Measurements from ENCODE around the gene FANCC. TPM values are rescaled to one million over a fixed set of nuclear protein-coding genes. Genes with fewer than 3 reads are reported as not detected.

FANCC gene
- total RNA-seq, 1 donor from 2014 or later = 9.3 TPM

GRCh38 chr9:95129476-95130291 is 187.8 kb downstream of the FANCC start:
- Mint-ChIP-seq H3K9me3 (ENCODE audit: low read depth) (no peaks in the 10 kb centered on the region), H3K4me1 (ENCODE audit: low read depth) (peaks cover 64% of the 10 kb centered on the region), H3K36me3 (ENCODE audit: low read depth) (peaks cover 2% of the 10 kb centered on the region), H3K27me3 (ENCODE audit: low read depth) (no peaks in the 10 kb centered on the region), H3K27ac (ENCODE audit: unreplicated experiment) (peak overlapping the region; percentile 15), H3K4me3 (ENCODE audit: unreplicated experiment) (no peak overlapping the region)
- DNase-seq (ENCODE audit: low spot score) = no peak
- TF ChIP-seq CTCF (IDR thresholded peaks at IDR 0.05) = no peak

DNA sequence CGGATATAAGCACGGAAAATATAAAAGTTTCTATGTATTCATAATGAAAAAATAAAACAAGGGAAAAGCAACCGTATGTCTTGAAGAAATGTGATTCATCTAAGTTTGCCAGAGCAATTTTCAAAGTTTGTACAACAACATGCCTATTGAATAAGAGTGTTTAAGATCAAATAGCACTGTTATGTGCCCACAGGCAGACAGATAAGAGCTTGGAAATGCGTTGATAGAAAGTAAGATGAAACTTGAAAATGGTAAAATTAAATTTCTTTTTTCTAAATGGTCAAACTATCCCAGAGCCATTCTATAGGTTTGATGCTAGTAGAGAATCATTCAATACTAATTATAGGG is 189.4 kb downstream of the FANCC start:
- Mint-ChIP-seq H3K4me3 (ENCODE audit: unreplicated experiment) (no peak overlapping the region), H3K4me1 (ENCODE audit: low read depth) (peaks cover 71% of the 10 kb centered on the region), H3K9me3 (ENCODE audit: low read depth) (no peaks in the 10 kb centered on the region), H3K27ac (ENCODE audit: unreplicated experiment) (no peak overlapping the region), H3K36me3 (ENCODE audit: low read depth) (no peaks in the 10 kb centered on the region), H3K27me3 (ENCODE audit: low read depth) (no peaks in the 10 kb centered on the region)
- no peak for TF ChIP-seq CTCF (IDR thresholded peaks at IDR 0.05)
- DNase-seq (ENCODE audit: low spot score) = no peak

DNA sequence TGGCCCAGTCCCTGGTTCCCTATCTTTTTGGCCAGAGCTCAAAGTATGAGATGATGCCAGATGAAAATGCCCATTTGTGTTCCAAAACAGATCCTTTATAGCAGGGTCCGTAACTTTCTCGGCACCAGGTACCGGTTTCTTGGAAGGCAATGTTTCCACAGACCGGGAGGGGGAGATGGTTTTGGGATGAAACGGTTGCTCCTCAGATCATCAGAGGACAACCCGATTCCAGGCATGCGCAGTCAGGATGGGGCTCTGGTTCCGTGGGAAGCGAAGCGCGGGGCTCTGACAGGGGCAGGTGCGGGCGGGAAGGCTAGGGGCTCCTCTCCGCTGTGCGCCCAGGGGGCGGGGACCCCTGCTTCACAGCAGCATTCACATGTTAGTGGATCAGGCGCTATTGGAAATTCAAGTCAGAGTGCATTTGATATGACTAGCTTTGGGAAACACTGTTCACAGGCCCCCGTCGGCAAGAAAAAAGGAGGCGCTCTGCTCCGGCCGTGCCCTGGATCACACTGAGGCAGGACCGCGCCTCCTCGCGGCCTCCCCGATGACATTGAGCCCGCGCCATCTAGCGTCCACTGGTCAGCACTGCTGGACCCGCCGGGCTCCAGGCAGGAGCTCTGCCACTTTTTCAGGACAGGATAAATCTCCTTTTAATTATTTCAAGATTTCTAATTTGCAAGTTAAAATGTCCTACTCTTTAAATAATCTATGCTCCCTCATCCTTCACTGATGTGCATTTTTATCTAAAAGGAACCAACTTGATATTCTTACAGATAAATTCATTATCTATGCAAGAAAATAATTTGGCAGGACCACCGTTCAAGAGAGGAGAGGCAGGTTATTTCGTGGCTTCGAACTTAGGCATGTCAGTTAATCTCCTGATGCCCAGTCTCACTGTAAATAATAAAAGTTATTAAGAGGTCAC is 190.0 kb downstream of the FANCC start:
- TF ChIP-seq CTCF (IDR thresholded peaks at IDR 0.05) = peak; percentile 99
- peak overlapping the region; percentile 58 for H3K4me3 Mint-ChIP-seq (ENCODE audit: unreplicated experiment)
- peak overlapping the region; percentile 76 for H3K27ac Mint-ChIP-seq (ENCODE audit: unreplicated experiment)
- H3K9me3 Mint-ChIP-seq (ENCODE audit: low read depth) = no peaks in the 10 kb centered on the region
- no peaks in the 10 kb centered on the region for H3K36me3 Mint-ChIP-seq (ENCODE audit: low read depth)
- H3K4me1 Mint-ChIP-seq (ENCODE audit: low read depth) = peaks cover 71% of the 10 kb centered on the region
- DNase-seq (ENCODE audit: low spot score) = no peak
- H3K27me3 Mint-ChIP-seq (ENCODE audit: low read depth) = no peaks in the 10 kb centered on the region

GRCh38 chr9:95126739-95127138 is 190.8 kb downstream of the FANCC start:
- DNase-seq (ENCODE audit: low spot score) = no peak
- H3K27me3 Mint-ChIP-seq (ENCODE audit: low read depth) = no peaks in the 10 kb centered on the region
- H3K9me3 Mint-ChIP-seq (ENCODE audit: low read depth) = no peaks in the 10 kb centered on the region
- H3K4me1 Mint-ChIP-seq (ENCODE audit: low read depth) = peaks cover 70% of the 10 kb centered on the region
- H3K4me3 Mint-ChIP-seq (ENCODE audit: unreplicated experiment) = no peak overlapping the region
- peak overlapping the region; percentile 87 for H3K27ac Mint-ChIP-seq (ENCODE audit: unreplicated experiment)
- no peaks in the 10 kb centered on the region for H3K36me3 Mint-ChIP-seq (ENCODE audit: low read depth)
- TF ChIP-seq CTCF (IDR thresholded peaks at IDR 0.05) = no peak

- Mint-ChIP-seq H3K4me1 (ENCODE audit: low read depth) (peaks cover 69% of the 10 kb centered on the region), H3K9me3 (ENCODE audit: low read depth) (no peaks in the 10 kb centered on the region), H3K27me3 (ENCODE audit: low read depth) (no peaks in the 10 kb centered on the region), H3K36me3 (ENCODE audit: low read depth) (peaks cover 1% of the 10 kb centered on the region), H3K27ac (ENCODE audit: unreplicated experiment) (peak overlapping the region; percentile 87), H3K4me3 (ENCODE audit: unreplicated experiment) (peak overlapping the region; percentile 37)
- TF ChIP-seq CTCF (IDR thresholded peaks at IDR 0.05) = no peak
- DNase-seq (ENCODE audit: low spot score) = no peak
These were observed 191.9 kb downstream of the FANCC start for GRCh38 chr9:95125652-95126051.
